Liver (tissue), 9 donors: ENCODE results near the gene RELB. TPM values are rescaled to one million over a fixed set of nuclear protein-coding genes. Genes with fewer than 3 reads are reported as not detected.
"Not testable (repeated sequence)": the region's sequence is repeated elsewhere in the genome, so short reads cannot be mapped to it uniquely, and the experiment has no call there.

Experiments used
- DNase-seq: peaks from one replicate; pipeline ENCODE4 v3.0.0-alpha.2; 2017; ENCODE audit warnings: low spot score
- H3K27ac ChIP-seq, 2 donors: one replicate each; pipeline ENCODE4 v1.7.0; 2013; ENCODE audit warnings: inconsistent platforms in 2 of 2, low read length in 2 of 2, control low read depth in 1 of 2, low read depth in 1 of 2, mild to moderate bottlenecking in 1 of 2
- H3K27me3 ChIP-seq, 4 donors: one replicate each; pipeline versions ENCODE4 v1.6.1 to v1.7.0; 2013; ENCODE audit warnings: low read length in 3 of 4, inconsistent platforms in 1 of 4, mild to moderate bottlenecking in 1 of 4, moderate library complexity in 1 of 4; ENCODE audit not compliant: control insufficient read depth in 4 of 4, insufficient read depth in 4 of 4
- H3K36me3 ChIP-seq, 4 donors: one replicate each; pipeline versions ENCODE4 v1.6.1 to v1.7.0; 2013; ENCODE audit warnings: low read length in 3 of 4, mild to moderate bottlenecking in 3 of 4, low read depth in 1 of 4, moderate library complexity in 1 of 4; ENCODE audit not compliant: control insufficient read depth in 4 of 4, insufficient read depth in 3 of 4
- H3K4me1 ChIP-seq, 4 donors: one replicate each; pipeline versions ENCODE4 v1.6.1 to v1.7.0; 2013; ENCODE audit warnings: low read length in 3 of 4, mild to moderate bottlenecking in 3 of 4, moderate library complexity in 1 of 4; ENCODE audit not compliant: control insufficient read depth in 4 of 4, insufficient read depth in 4 of 4
- H3K4me3 ChIP-seq, 3 donors: one replicate each; pipeline versions ENCODE4 v1.6.1 to v1.7.0; 2013; ENCODE audit warnings: low read length in 3 of 3, control low read depth in 1 of 3, low read depth in 1 of 3, mild to moderate bottlenecking in 1 of 3
- H3K9ac ChIP-seq, 2 donors: one replicate each; pipeline ENCODE4 v1.7.0; 2013; ENCODE audit warnings: low read length in 2 of 2, mild to moderate bottlenecking in 2 of 2, moderate library complexity in 2 of 2, control low read depth in 1 of 2, low read depth in 1 of 2
- H3K9me3 ChIP-seq, 4 donors: one replicate each; pipeline versions ENCODE4 v1.6.1 to v1.7.0; 2013; ENCODE audit warnings: low read length in 3 of 4; ENCODE audit not compliant: control insufficient read depth in 4 of 4
- ATF3 ChIP-seq: IDR thresholded peaks from 2 replicates; pipeline ENCODE4 v1.6.1; 2016; ENCODE audit warnings: antibody characterized with exemption
- CTCF ChIP-seq: fragments of 150-350 bp; IDR thresholded peaks from 2 replicates; pipeline ENCODE4 v1.5.1; 2017; ENCODE audit warnings: improper control_type of control experiment, low read depth, low read length; ENCODE audit not compliant: missing input control
- EGR1 ChIP-seq, 2 donors: IDR thresholded peaks; 2 replicates each; pipeline ENCODE4 v1.6.1; 2016 to 2018; ENCODE audit warnings: antibody characterized with exemption in 2 of 2, low read depth in 2 of 2
- MAX ChIP-seq: IDR thresholded peaks from 2 replicates; pipeline ENCODE4 v1.6.1; 2016; ENCODE audit warnings: antibody characterized with exemption
- REST ChIP-seq: IDR thresholded peaks from 2 replicates; pipeline ENCODE4 v1.6.1; 2016; ENCODE audit warnings: antibody characterized with exemption, mild to moderate bottlenecking
- RXRA ChIP-seq, 2 donors: IDR thresholded peaks; 2 replicates each; pipeline ENCODE4 v1.6.1; 2017 to 2018; ENCODE audit warnings: antibody characterized with exemption in 2 of 2, mild to moderate bottlenecking in 1 of 2
- TAF1 ChIP-seq: conservative IDR thresholded peaks from 2 replicates; pipeline ENCODE4 v1.6.1; 2016; ENCODE audit warnings: antibody characterized with exemption, mild to moderate bottlenecking
- YY1 ChIP-seq: IDR thresholded peaks from 2 replicates; pipeline ENCODE4 v1.6.1; 2016; ENCODE audit warnings: antibody characterized with exemption, mild to moderate bottlenecking
- WGBS: extraction: QIAGEN DNeasy Blood & Tissue Kit; methylation state at CpG from one replicate; pipeline ENCODE4 v1.1.7; 2013; 5-methylcytosine and 5-hydroxymethylcytosine counted together
- polyA plus RNA-seq, 2 donors: library from polyadenylated mRNA; stranded (reverse) in 1 of 2; unstranded in 1 of 2; fragments of 200-250 nt in 1 of 2; fragments of >200 nt in 1 of 2; fragmentation: Nextera tagmentation in 1 of 2; extraction: Ambion mirVana in 1 of 2; gene quantifications; one replicate each; pipeline versions ENCODE4 v1.2.1 to v1.2.3, GENCODE V29; 2013 to 2015
- total RNA-seq, 2 donors: library from RNA; depleted of rRNA; stranded (reverse); fragments of >200 nt; gene quantifications; one replicate each; pipeline ENCODE4 v1.2.3, GENCODE V29; 2014
- donor health status: healthy.
- donor health status: healthy.
- donor health status: healthy.
- donor health status: healthy.
- donor health status: healthy.

RELB gene
- total and polyA plus RNA-seq, 4 donors: 1.4 to 4.9 (median 2.6) TPM

- peaks cover 0 to 13% (median 5%) of the 10 kb centered on the region in 4 donors for H3K4me1 ChIP-seq
- H3K27ac ChIP-seq: no peak overlapping the region
- H3K36me3 ChIP-seq: no peaks in the 10 kb centered on the region
- no peak for TF ChIP-seq EGR1 (IDR thresholded peaks at IDR 0.05; ENCODE audit: low read depth in 2 of 2)
- no peak for TF ChIP-seq REST
- no peak for TF ChIP-seq ATF3
- TF ChIP-seq TAF1: no peak
- TF ChIP-seq YY1: no peak
- no peak for TF ChIP-seq MAX
- no peak for TF ChIP-seq CTCF
- no peak for TF ChIP-seq RXRA (IDR thresholded peaks at IDR 0.05)
- DNase-seq: no peak
- no peaks in the 10 kb centered on the region for H3K27me3 ChIP-seq
- no peak overlapping the region for H3K4me3 ChIP-seq
- WGBS: 92% methylated on average over 4 of the region's 4 CpGs
- H3K9ac ChIP-seq: no peak overlapping the region
- no peaks in the 10 kb centered on the region for H3K9me3 ChIP-seq
These were observed 3.2 kb upstream of the RELB start for GRCh38 chr19:44998025-44998424.

GRCh38 chr19:44999131-44999925, 1.9 kb upstream of the RELB start:
- not testable (repeated sequence) for H3K9me3 ChIP-seq, H3K9ac ChIP-seq, H3K27ac ChIP-seq, H3K36me3 ChIP-seq, DNase-seq, H3K4me3 ChIP-seq, H3K27me3 ChIP-seq
- H3K4me1 ChIP-seq: peaks cover 0 to 13% (median 5%) of the 10 kb centered on the region in 4 donors
- WGBS: 88% methylated on average over 12 of the region's 12 CpGs

- H3K36me3 ChIP-seq, H3K27me3 ChIP-seq, H3K9me3 ChIP-seq, DNase-seq, H3K9ac ChIP-seq: not testable (repeated sequence)
- Histone ChIP-seq H3K27ac (peak overlapping the region; percentile 67 to 85), H3K4me3 (peak overlapping the region in 1 of 3 donors; percentile 82), H3K4me1 (peaks cover 0 to 13% (median 5%) of the 10 kb centered on the region in 4 donors)
- WGBS: 75% methylated on average over 19 of the region's 19 CpGs
These were observed 599 bp upstream of the RELB start for GRCh38 chr19:45000665-45001064.
